Activated CD4-positive, alpha-beta T cell treated with anti-CD3 and anti-CD28 coated beads, Interleukin-2, Interleukin-6, amounts not matched to agents 100 ng/mL and 50 ng/mL, durations not matched to agents 16 hours and 8 hours (primary cell): ENCODE data around the gene RPS19BP1.

Source experiments
- DNase-seq: peaks from one replicate; pipeline ENCODE4 v3.0.0-alpha.2; 2020

The RPS19BP1 gene

GRCh38 chr22:39488563-39489083 lies 43.9 kb downstream of the RPS19BP1 start:
- DNase-seq, result no peak

GRCh38 chr22:39487826-39488520 lies 44.6 kb downstream of the RPS19BP1 start:
- DNase-seq, result no peak

- DNase-seq, result no peak
These were observed 45.4 kb downstream of the RPS19BP1 start for GRCh38 chr22:39486951-39487825.

GRCh38 chr22:39482768-39483167 lies 49.8 kb downstream of the RPS19BP1 start:
- no peak for DNase-seq

GRCh38 chr22:39481595-39481994 lies 51.0 kb downstream of the RPS19BP1 start:
- no peak for DNase-seq

- no peak for DNase-seq
These were observed 51.5 kb downstream of the RPS19BP1 start for GRCh38 chr22:39481054-39481453.

- DNase-seq, result no peak
These were observed 52.0 kb downstream of the RPS19BP1 start for GRCh38 chr22:39480557-39480956.

GRCh38 chr22:39479254-39479653 lies 53.3 kb downstream of the RPS19BP1 start:
- DNase-seq, result no peak
